A549 (cell line): ENCODE results near the gene MIA.

Experiments used
- CTCF ChIP-seq: fragments of >200 bp; sonication (Bioruptor Twin); formaldehyde crosslinking; IDR thresholded peaks from 3 replicates; pipeline ENCODE4 v1.5.1; 2016
- EHMT2 ChIP-seq: fragments of 200-600 bp; sonication (generic); IDR thresholded peaks from 2 replicates; pipeline ENCODE4 v1.6.1; 2016; ENCODE audit warnings: antibody characterized with exemption, low read depth, mild to moderate bottlenecking, moderate library complexity
- ESRRA ChIP-seq: fragments of 150-350 bp; IDR thresholded peaks from 2 replicates; pipeline ENCODE4 v1.6.1; 2014; ENCODE audit warnings: mild to moderate bottlenecking, low read length, borderline replicate concordance
- KDM5A ChIP-seq: fragments of 200-600 bp; sonication (generic); IDR thresholded peaks from 2 replicates; pipeline ENCODE4 v1.6.1; 2016; ENCODE audit warnings: antibody characterized with exemption, mild to moderate bottlenecking
- NFE2L2 ChIP-seq: fragments of 150-350 bp; conservative IDR thresholded peaks from 2 replicates; pipeline ENCODE4 v1.6.1; 2014; ENCODE audit warnings: low read length
- RAD21 ChIP-seq, 2 experiments: fragments of >200 bp in 1 of 2; sonication (Bioruptor Twin) in 1 of 2; formaldehyde crosslinking in 1 of 2; IDR thresholded peaks in 1 of 2; conservative IDR thresholded peaks in 1 of 2; 2 replicates in 1 of 2; 3 replicates in 1 of 2; pipeline ENCODE4 v1.6.1; 2012 to 2018; ENCODE audit warnings: inconsistent platforms in 1 of 2
- RFX5 ChIP-seq: fragments of 450-650 bp; IDR thresholded peaks from 2 replicates; pipeline ENCODE4 v1.7.1; 2014; ENCODE audit warnings: antibody characterized with exemption, mild to moderate bottlenecking, moderate library complexity
- TF ChIP-seq, protein P1 (sequence below): IDR thresholded peaks from 2 replicates; pipeline ENCODE4 v1.6.1; 2012

- TF ChIP-seq KDM5A (no peak), ESRRA (no peak), EHMT2 (no peak), CTCF (no peak), RFX5 (peak; percentile 100), NFE2L2 (no peak), RAD21 (conservative IDR thresholded peaks at IDR 0.05 in 1 of 2, IDR thresholded peaks at IDR 0.05 in 1 of 2) (no peak)
- TF ChIP-seq, protein P1, sequence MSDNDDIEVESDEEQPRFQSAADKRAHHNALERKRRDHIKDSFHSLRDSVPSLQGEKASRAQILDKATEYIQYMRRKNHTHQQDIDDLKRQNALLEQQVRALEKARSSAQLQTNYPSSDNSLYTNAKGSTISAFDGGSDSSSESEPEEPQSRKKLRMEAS = 0 out of 2 replicates have a peak, but pooled peaks have one; percentile 18
Observed at GRCh38 chr19:40776932-40777644, 1.8 kb downstream of the MIA start.
